ENCODE measurements around the gene AKAP13. TPM values are rescaled to one million over a fixed set of nuclear protein-coding genes. Genes with fewer than 3 reads are reported as not detected.

The AKAP13 gene
- total RNA-seq, 4 donors from 2014 or later, result 57.3 to 178 (median 81.5) TPM

DNA sequence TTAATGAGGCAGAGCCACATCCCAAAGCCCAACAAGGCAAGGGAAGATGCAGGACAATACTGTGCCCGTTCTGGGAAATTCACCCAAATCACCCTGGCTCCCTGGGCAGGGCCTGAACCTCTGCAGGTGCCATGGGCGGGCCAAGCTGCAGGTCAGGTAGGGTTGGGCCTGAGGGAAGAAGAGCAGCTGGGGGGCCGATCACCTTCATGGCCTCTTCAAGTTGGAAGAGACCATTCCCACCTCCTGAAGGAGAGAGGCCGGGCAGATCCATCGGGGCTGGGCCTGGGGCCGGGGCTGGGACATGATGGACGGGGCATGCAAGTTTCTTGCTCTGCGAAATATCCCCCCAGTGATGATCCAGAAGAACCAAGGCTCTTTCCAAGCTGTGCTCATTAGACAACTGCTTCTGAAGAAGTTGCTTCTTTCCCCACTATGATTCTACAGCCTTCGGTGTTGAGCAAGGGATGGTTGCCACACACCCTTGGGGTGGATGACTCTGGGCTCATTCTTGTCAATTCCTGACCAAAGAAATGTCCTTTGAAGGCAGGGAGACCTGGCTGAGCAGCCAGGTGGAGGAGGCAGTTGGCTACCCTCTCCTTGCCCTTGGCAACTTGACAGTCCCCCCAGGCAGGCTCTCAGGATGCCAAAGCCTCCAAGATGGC lies 376.1 kb downstream of the AKAP13 start:
- WGBS, 2 donors, result 56 to 92% methylated on average over 3 to 4 of the region's 9 CpGs
- H3K27me3 ChIP-seq, result no peaks in the 10 kb centered on the region
- H3K4me3 ChIP-seq, result no peak overlapping the region
- H3K27ac ChIP-seq, result no peak overlapping the region
- TF ChIP-seq, protein P1, sequence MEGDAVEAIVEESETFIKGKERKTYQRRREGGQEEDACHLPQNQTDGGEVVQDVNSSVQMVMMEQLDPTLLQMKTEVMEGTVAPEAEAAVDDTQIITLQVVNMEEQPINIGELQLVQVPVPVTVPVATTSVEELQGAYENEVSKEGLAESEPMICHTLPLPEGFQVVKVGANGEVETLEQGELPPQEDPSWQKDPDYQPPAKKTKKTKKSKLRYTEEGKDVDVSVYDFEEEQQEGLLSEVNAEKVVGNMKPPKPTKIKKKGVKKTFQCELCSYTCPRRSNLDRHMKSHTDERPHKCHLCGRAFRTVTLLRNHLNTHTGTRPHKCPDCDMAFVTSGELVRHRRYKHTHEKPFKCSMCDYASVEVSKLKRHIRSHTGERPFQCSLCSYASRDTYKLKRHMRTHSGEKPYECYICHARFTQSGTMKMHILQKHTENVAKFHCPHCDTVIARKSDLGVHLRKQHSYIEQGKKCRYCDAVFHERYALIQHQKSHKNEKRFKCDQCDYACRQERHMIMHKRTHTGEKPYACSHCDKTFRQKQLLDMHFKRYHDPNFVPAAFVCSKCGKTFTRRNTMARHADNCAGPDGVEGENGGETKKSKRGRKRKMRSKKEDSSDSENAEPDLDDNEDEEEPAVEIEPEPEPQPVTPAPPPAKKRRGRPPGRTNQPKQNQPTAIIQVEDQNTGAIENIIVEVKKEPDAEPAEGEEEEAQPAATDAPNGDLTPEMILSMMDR (IDR thresholded peaks at IDR 0.05), result no peak
- TF ChIP-seq POLR2A (IDR thresholded peaks at IDR 0.05), result no peak
- H3K36me3 ChIP-seq, result peaks cover 0 to 36% (median 0%) of the 10 kb centered on the region in 3 donors
- no peak for DNase-seq
- intact Hi-C loops (cut with DNase I), result loop anchor here (10.0 kb wide), 1 partner anchor 78 kb away; no protein-coding TSS in a partner anchor
- peaks cover 9 to 63% (median 30%) of the 10 kb centered on the region in 3 donors for H3K4me1 ChIP-seq
- H3K9me3 ChIP-seq, result no peaks in the 10 kb centered on the region

DNA sequence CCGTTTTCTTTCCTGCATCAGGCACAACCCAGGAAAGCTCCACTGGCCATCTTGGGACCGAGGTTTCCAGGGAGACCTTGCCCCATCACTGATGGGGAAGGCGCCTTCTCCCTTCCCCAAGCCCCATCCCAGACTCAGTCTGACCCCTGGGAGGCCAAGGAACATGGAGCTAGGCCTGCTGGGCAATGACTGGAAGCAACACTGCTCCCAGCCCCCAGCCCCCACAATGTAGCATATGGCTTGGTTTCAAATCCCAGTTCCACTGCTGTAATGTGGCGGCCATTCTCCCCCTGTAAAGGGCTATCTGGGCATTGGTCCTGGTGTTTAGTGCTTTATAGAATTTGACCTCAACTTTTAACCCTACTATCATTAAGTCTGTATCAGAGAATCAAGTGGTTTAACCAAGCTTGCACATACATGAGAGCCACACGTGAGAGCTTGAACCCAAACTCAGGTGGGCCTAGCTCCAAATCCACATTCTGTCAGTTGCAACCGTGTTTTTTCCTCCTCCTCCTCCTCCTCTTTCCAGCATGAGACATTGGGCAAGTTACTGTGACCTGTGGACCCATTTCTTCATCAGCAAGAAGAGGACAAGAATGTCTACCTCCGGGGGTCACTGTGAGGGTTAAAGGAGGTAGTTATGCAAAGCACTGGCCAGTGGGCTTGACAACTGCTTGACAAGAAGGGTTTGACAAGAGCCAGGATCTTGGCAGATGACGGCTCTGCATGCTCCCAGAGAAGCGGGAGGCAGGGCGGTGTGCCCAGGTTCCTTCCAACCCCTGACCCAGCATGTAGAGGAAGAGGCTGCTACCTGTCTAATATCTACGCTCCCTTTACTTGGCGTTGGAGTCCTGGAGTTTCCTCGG lies 376.9 kb downstream of the AKAP13 start:
- WGBS, 2 donors, result 48 to 64% methylated on average over 4 to 11 of the region's 13 CpGs
- intact Hi-C loops (cut with DNase I), result loop anchor here (10.0 kb wide), 1 partner anchor 77 kb away; no protein-coding TSS in a partner anchor
- no peak for DNase-seq
- Histone ChIP-seq H3K4me3 (no peak overlapping the region), H3K9me3 (no peaks in the 10 kb centered on the region), H3K36me3 (peaks cover 0 to 36% (median 0%) of the 10 kb centered on the region in 3 donors), H3K27me3 (no peaks in the 10 kb centered on the region), H3K4me1 (peaks cover 3 to 63% (median 30%) of the 10 kb centered on the region in 3 donors), H3K27ac (no peak overlapping the region)
- TF ChIP-seq, protein P1 (IDR thresholded peaks at IDR 0.05), result no peak
- TF ChIP-seq POLR2A (IDR thresholded peaks at IDR 0.05), result no peak

DNA sequence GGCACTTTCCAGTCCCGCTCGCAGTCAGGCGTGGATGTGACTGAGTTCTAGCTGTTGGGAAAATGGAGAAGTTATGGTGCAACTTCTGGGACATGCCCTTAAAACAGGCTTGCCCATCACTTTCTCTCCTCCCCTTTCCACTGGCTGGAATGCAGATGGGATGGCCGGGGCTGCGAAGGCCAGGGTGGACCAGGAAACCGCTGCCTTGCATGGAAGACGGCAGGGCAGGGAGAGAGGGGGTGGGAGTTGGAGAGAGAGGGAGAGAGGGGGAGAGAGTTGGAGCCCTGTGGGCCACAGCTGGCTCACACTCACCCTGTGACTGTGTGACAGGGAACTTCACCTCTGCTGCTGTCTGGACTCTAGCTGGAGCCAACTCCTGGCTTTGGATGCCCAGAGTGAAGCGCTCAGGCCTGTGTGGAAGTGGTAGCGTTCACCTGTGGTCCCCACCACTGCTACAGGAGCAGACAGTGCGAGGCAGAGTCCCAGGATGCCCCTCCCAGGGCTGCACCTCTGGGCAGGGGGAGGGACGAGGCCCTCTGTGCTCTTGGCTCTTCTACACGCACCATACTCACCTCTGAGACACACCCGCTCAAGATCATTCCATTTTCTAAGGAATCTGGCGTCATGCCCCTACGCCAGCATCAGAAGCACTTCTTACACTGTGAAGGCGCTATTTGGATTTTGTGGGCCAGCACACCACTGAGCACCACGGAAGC lies 377.7 kb downstream of the AKAP13 start:
- intact Hi-C loops (cut with DNase I), result loop anchor here (10.0 kb wide), 1 partner anchor 77 kb away; no protein-coding TSS in a partner anchor
- TF ChIP-seq POLR2A (IDR thresholded peaks at IDR 0.05), result no peak
- TF ChIP-seq, protein P1 (IDR thresholded peaks at IDR 0.05), result no peak
- H3K36me3 ChIP-seq, result peaks cover 0 to 44% (median 0%) of the 10 kb centered on the region in 3 donors
- no peak for DNase-seq
- H3K4me3 ChIP-seq, result no peak overlapping the region
- H3K27me3 ChIP-seq, result no peaks in the 10 kb centered on the region
- H3K4me1 ChIP-seq, result peaks cover 0 to 63% (median 28%) of the 10 kb centered on the region in 3 donors
- 49 to 92% methylated on average over 2 to 7 of the region's 17 CpGs for WGBS, 2 donors
- no peaks in the 10 kb centered on the region for H3K9me3 ChIP-seq
- no peak overlapping the region for H3K27ac ChIP-seq

DNA sequence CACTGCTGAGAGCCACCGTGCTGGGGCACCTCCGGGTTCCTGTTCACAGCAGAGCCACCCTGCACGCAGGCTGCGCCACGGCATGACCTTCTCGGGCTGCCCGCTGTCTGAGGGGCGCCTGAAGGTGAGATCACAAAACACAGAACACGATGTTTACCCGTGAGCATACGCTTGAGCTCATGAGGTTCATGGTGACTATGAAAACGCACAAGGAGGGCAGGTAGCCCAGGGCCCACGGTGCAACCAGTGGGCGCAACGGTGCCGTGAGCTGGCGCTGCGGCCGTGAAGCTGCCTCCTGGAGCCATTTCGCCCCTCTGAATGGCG lies 378.2 kb downstream of the AKAP13 start:
- Histone ChIP-seq H3K27ac (no peak overlapping the region), H3K9me3 (no peaks in the 10 kb centered on the region), H3K4me1 (peaks cover 0 to 64% (median 32%) of the 10 kb centered on the region in 3 donors), H3K36me3 (peaks cover 0 to 49% (median 0%) of the 10 kb centered on the region in 3 donors), H3K27me3 (no peaks in the 10 kb centered on the region), H3K4me3 (no peak overlapping the region)
- intact Hi-C loops (cut with DNase I), result loop anchor here (10.0 kb wide), 1 partner anchor 76 kb away; no protein-coding TSS in a partner anchor
- no peak for TF ChIP-seq POLR2A (IDR thresholded peaks at IDR 0.05)
- TF ChIP-seq, protein P1 (IDR thresholded peaks at IDR 0.05), result no peak
- no peak for DNase-seq
- 100% methylated on average over 1 to 2 of the region's 21 CpGs for WGBS, 2 donors

Measured in esophagus squamous epithelium (tissue), 5 donors.